Right cardiac atrium (tissue), 5 donors: ENCODE data around the gene CHERP. TPM values are rescaled to one million over a fixed set of nuclear protein-coding genes. Genes with fewer than 3 reads are reported as not detected.
A peak's percentile ranks its signal among the peaks of the same experiment; 100 is the strongest.
"Not testable (repeated sequence)": the region's sequence is repeated elsewhere in the genome, so short reads cannot be mapped to it uniquely, and the experiment has no call there.

ENCODE experiments used
- ATAC-seq, 2 donors: fragments of 200-7000 bp; cut with Tn5 transposase; one replicate each; pipeline versions ENCODE4 v1.8.0 to v1.9.1; 2020; ENCODE audit warnings: moderate library complexity in 2 of 2, mild to moderate bottlenecking in 1 of 2
- DNase-seq, 3 donors: peaks; one replicate each; pipeline ENCODE4 v3.0.0-alpha.2; 2020
- H3K27ac ChIP-seq: one replicate; pipeline ENCODE4 v1.5.1; 2013; ENCODE audit warnings: mild to moderate bottlenecking, low read length, control low read depth, moderate library complexity
- H3K27me3 ChIP-seq: one replicate; pipeline ENCODE4 v1.6.1; 2013; ENCODE audit not compliant: control insufficient read depth, insufficient read depth
- H3K4me1 ChIP-seq: one replicate; pipeline ENCODE4 v1.6.1; 2013; ENCODE audit warnings: low read length; ENCODE audit not compliant: control insufficient read depth, insufficient read depth
- H3K4me3 ChIP-seq: one replicate; pipeline ENCODE4 v1.5.1; 2013; ENCODE audit warnings: low read length, control low read depth
- H3K9me3 ChIP-seq: one replicate; pipeline ENCODE4 v1.6.1; 2013; ENCODE audit warnings: low read length; ENCODE audit not compliant: control insufficient read depth
- WGBS: extraction: QIAGEN DNeasy Blood & Tissue Kit; methylation state at CpG from one replicate; pipeline ENCODE4 v1.1.7; 2013; 5-methylcytosine and 5-hydroxymethylcytosine counted together
- intact Hi-C, 4 donors: fragments of 100-400 bp; cut with DNase I; formaldehyde crosslinking; loops; one replicate each; pipeline versions ENCODE4 v1.11.0 to v1.14.0; 2022 to 2023
- polyA plus RNA-seq: library from polyadenylated mRNA; stranded (reverse); fragments of 200-250 nt; gene quantifications from one replicate; pipeline ENCODE4 v1.2.3, GENCODE V29; 2013
- total RNA-seq, 4 donors: library from RNA; stranded (reverse); fragmentation: NEBNext Ultra II Directional; extraction: Animal tissue kit (Norgen Biotek cat#: 25700); gene quantifications; one replicate each; pipeline ENCODE4 v1.2.1, GENCODE V29; 2021
- donor health status: healthy with polysubstance abuse.
- donor health status: DM: no; HTN: yes; CAD: no.
- donor health status: DM: no; HTN: no; CAD: no.
- donor health status: DM: no; HTN: yes; CAD: no; lungs with severe emphysema.
- donor health status: DM: yes; HTN: yes; CAD: no.

CHERP gene
- total and polyA plus RNA-seq, 5 donors: 15.6 to 25.8 (median 20.7) TPM

DNA sequence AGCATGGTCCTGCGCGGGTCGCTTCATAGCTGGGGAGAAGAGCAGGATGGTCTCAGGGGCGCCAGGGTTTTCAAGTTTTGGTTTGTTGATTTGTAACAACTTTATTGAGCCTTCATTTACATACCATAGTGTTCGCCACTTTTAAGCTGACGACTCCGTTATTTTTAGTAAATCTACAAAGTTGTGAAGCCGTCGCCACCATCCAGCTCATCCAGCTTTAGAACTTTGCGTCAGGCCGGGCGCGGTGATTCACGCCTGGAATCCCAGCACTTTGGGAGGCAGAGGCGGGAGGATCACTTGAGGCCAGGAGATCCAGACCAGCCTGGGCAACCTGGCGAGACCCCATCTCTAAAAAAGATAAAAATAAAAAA, 45.6 kb downstream of the CHERP start:
- intact Hi-C loops: no loop called here
- H3K27ac ChIP-seq: peak overlapping the region; percentile 44
- no peaks in the 10 kb centered on the region for H3K27me3 ChIP-seq
- ATAC-seq: peak in 1 of 2 donors; percentile 22
- H3K4me3 ChIP-seq: peak overlapping the region; percentile 48
- 16% methylated on average over 16 of the region's 16 CpGs for WGBS
- no peaks in the 10 kb centered on the region for H3K4me1 ChIP-seq
- peak in 2 of 3 donors; percentile 53 to 72 for DNase-seq
- H3K9me3 ChIP-seq: no peaks in the 10 kb centered on the region

DNA sequence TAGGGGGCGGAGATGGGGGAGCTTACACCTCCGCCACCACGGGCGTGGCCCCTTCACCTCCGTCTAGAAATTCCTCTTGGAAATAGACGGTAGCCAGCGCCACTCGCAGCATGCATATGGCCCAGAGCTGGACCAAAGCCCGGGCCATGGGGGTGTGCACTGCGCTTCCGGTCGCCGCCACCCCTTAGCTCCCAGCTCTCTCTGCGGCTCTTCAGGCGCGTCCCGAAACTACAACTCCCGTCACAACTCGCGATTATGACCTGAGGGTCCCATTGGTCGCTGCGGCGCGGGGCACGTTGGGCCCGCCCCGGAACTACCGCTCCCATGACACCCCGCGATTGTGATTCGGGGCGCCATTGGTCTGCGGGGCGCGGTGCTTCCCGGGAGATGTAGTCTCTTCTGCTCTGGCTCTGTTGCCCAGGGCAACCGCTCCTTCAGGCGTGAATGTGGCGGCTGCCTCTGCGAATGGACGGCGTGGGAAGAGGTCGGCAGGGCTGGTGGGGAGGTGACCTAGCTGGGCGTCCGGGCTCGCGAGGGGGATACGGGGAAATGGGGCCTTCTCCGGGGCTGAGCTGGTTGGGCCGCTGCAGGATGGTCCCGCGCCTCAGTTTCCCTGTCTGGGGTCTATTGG, 46.1 kb downstream of the CHERP start, which contains the start of the genes C19orf44 and CALR3:
Gene C19orf44 (plus strand): TSS at position 413 of the 631 bp plus-strand sequence. CDS start 4,399 bp downstream, outside the sequence.
Gene CALR3 (minus strand): TSS at position 186 of the 631 bp plus-strand sequence. CDS start 38 bp downstream, at position 148.
- no peaks in the 10 kb centered on the region for H3K9me3 ChIP-seq
- H3K4me1 ChIP-seq: no peaks in the 10 kb centered on the region
- H3K27me3 ChIP-seq: no peaks in the 10 kb centered on the region
- intact Hi-C loops: no loop called here
- H3K4me3 ChIP-seq: peak within 1 kb of the TSS; percentile 59
- peak; percentile 99 for ATAC-seq
- under 1% methylated on average over 52 of the region's 52 CpGs for WGBS
- H3K27ac ChIP-seq: peak within 1 kb of the TSS; percentile 44
- DNase-seq: peak; percentile 99 to 100 (median 99)

- H3K9me3 ChIP-seq, intact Hi-C loops, H3K4me3 ChIP-seq, H3K27ac ChIP-seq, H3K4me1 ChIP-seq, DNase-seq, H3K27me3 ChIP-seq, ATAC-seq: not testable (repeated sequence)
- 94% methylated on average over 4 of the region's 4 CpGs for WGBS
Measured at GRCh38 chr19:16486476-16486875, 55.8 kb downstream of the CHERP start.

DNA sequence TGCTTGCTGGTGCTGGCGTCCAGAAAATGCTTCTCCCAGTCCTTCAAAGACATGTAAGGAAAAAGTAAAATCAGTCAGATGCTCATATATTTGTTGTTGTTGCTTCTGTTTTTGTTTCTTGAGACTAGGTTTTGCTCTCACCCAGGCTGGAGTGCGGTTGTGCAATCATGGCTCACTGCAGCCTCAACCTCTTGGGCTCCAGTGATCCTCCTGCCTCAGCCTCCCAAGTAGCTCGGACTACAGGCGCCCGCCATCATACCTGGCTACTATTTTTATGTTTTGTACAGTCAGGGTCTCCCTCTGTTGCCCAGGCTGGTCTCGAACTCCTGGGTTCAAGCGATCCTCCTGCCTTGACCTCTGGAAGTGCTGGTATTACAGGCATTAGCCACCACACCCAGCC, 59.5 kb downstream of the CHERP start:
- Histone ChIP-seq H3K27ac (no peak overlapping the region), H3K4me1 (no peaks in the 10 kb centered on the region), H3K4me3 (no peak overlapping the region), H3K9me3 (no peaks in the 10 kb centered on the region), H3K27me3 (no peaks in the 10 kb centered on the region)
- intact Hi-C loops: no loop called here
- 92% methylated on average over 7 of the region's 7 CpGs for WGBS
- ATAC-seq: no peak
- DNase-seq: no peak

- Histone ChIP-seq H3K9me3 (no peaks in the 10 kb centered on the region), H3K4me1 (no peaks in the 10 kb centered on the region), H3K27me3 (no peaks in the 10 kb centered on the region), H3K27ac (no peak overlapping the region), H3K4me3 (no peak overlapping the region)
- intact Hi-C loops: no loop called here
- ATAC-seq: no peak
- DNase-seq: no peak
- 96% methylated on average over 1 of the region's 1 CpG for WGBS
Measured at GRCh38 chr19:16477311-16477710, 64.9 kb downstream of the CHERP start.

GRCh38 chr19:16476401-16476800, 65.8 kb downstream of the CHERP start:
- Histone ChIP-seq H3K9me3 (no peaks in the 10 kb centered on the region), H3K27me3 (no peaks in the 10 kb centered on the region), H3K4me3 (no peak overlapping the region), H3K27ac (no peak overlapping the region), H3K4me1 (no peaks in the 10 kb centered on the region)
- 39% methylated on average over 3 of the region's 3 CpGs for WGBS
- intact Hi-C loops: no loop called here
- ATAC-seq: no peak
- no peak for DNase-seq

GRCh38 chr19:16473875-16474392, 68.3 kb downstream of the CHERP start:
- 72% methylated on average over 13 of the region's 13 CpGs for WGBS
- Histone ChIP-seq H3K4me1 (peaks cover 6% of the 10 kb centered on the region), H3K4me3 (no peak overlapping the region), H3K27me3 (no peaks in the 10 kb centered on the region), H3K9me3 (no peaks in the 10 kb centered on the region), H3K27ac (no peak overlapping the region)
- DNase-seq: no peak
- no peak for ATAC-seq
- intact Hi-C loops: no loop called here

GRCh38 chr19:16472992-16473391, 69.2 kb downstream of the CHERP start:
- Histone ChIP-seq H3K9me3 (no peaks in the 10 kb centered on the region), H3K27me3 (no peaks in the 10 kb centered on the region), H3K27ac (no peak overlapping the region), H3K4me1 (peaks cover 6% of the 10 kb centered on the region), H3K4me3 (no peak overlapping the region)
- DNase-seq: no peak
- intact Hi-C loops: no loop called here
- no peak for ATAC-seq
- 98% methylated on average over 2 of the region's 2 CpGs for WGBS

- ATAC-seq, DNase-seq, H3K27me3 ChIP-seq, H3K9me3 ChIP-seq, H3K4me1 ChIP-seq, intact Hi-C loops: not testable (repeated sequence)
- Histone ChIP-seq H3K27ac (peak overlapping the region; percentile 77), H3K4me3 (peak overlapping the region; percentile 90)
- 68% methylated on average over 2 of the region's 2 CpGs for WGBS
Measured at GRCh38 chr19:16472559-16472899, 69.7 kb downstream of the CHERP start.

GRCh38 chr19:16470911-16471811, 71.1 kb downstream of the CHERP start:
- 1% methylated on average over 67 of the region's 67 CpGs for WGBS
- ATAC-seq: peak; percentile 1 to 2

GRCh38 chr19:16470541-16470910, 71.7 kb downstream of the CHERP start:
- DNase-seq (no peak), ATAC-seq (no peak)
- H3K9me3 ChIP-seq: no peaks in the 10 kb centered on the region
- H3K4me1 ChIP-seq: peaks cover 12% of the 10 kb centered on the region
- WGBS: 18% methylated on average over 7 of the region's 7 CpGs
- intact Hi-C loops: no loop called here
- H3K4me3 ChIP-seq: peak overlapping the region; percentile 90
- peak overlapping the region; percentile 64 for H3K27ac ChIP-seq
- H3K27me3 ChIP-seq: no peaks in the 10 kb centered on the region

More at GRCh38 chr19:16470911-16471811, 71.1 kb downstream of the CHERP start:
- DNase-seq: peak in 1 of 3 donors; percentile 30
- no peaks in the 10 kb centered on the region for H3K27me3 ChIP-seq
- H3K27ac ChIP-seq: peak overlapping the region; percentile 65
- peak overlapping the region; percentile 90 for H3K4me3 ChIP-seq
- intact Hi-C loops: no loop called here
- no peaks in the 10 kb centered on the region for H3K9me3 ChIP-seq
- H3K4me1 ChIP-seq: peaks cover 11% of the 10 kb centered on the region
